K562 (cell line): ENCODE results near the gene GRIN1. TPM values are rescaled to one million over a fixed set of nuclear protein-coding genes. Genes with fewer than 3 reads are reported as not detected.
A peak's percentile ranks its signal among the peaks of the same experiment; 100 is the strongest.

Experiments used
- ATAC-seq: fragments of 200-7000 bp; cut with Tn5 transposase; 3 replicates; pipeline ENCODE4 v1.9.1; 2020; ENCODE audit warnings: moderate library complexity
- BruUV-seq: library from RNA; stranded (reverse); fragments of 400-500 nt; replicated peaks from 2 replicates; lab custom pipeline; 2021; lab: Mats Ljungman, UMichigan
- CTCF ChIA-PET: fragments of 300-600 bp; formaldehyde crosslinking; extraction: SDS; loops from one replicate; lab custom pipeline; 2021; ENCODE audit warnings: low intra/inter-chr PET ratio; lab: Yijun Ruan, JAX
- POLR2A ChIA-PET: fragments of 300-600, 350-650 bp; sonication (Branson Sonifier 250); formaldehyde crosslinking; extraction: SDS; loops from one replicate; lab custom pipeline; 2021; ENCODE audit warnings: antibody characterized with exemption, inconsistent platforms; lab: Yijun Ruan, JAX
- DNase-seq, 4 experiments: peaks; one replicate each; pipeline versions ENCODE4 v3.0.0 to v3.0.0-alpha.2; 2011 to 2018; ENCODE audit warnings: low spot score in 3 of 4, mixed read lengths in 3 of 4; ENCODE audit errors: extremely low read depth in 1 of 4
- FAIRE-seq: peaks from 2 replicates; lab custom pipeline; 2011; peaks lifted over from hg19 to GRCh38; lab: Jason Lieb, UNC
- H2AFZ ChIP-seq: 2 replicates; pipeline ENCODE4 v1.6.0; 2011; ENCODE audit warnings: low read depth, low read length, control low read depth, inconsistent platforms
- H3K27ac ChIP-seq: fragments of 200-600 bp; 3 replicates; pipeline ENCODE4 v1.8.0; 2011; ENCODE audit warnings: low read depth, mild to moderate bottlenecking, control low read depth, inconsistent platforms, low read length, moderate library complexity, mixed read lengths; ENCODE audit errors: extremely low read depth
- H3K27me3 ChIP-seq, 2 experiments: fragments of 300-600 bp in 1 of 2; 2 replicates in 1 of 2; 3 replicates in 1 of 2; pipeline versions ENCODE4 v1.6.0 to v1.8.0; 2011; ENCODE audit warnings: inconsistent platforms in 2 of 2, low read length in 2 of 2, mild to moderate bottlenecking in 1 of 2, mixed read lengths in 1 of 2, moderate library complexity in 1 of 2; ENCODE audit not compliant: control insufficient read depth in 2 of 2, insufficient read depth in 2 of 2
- H3K36me3 ChIP-seq: fragments of 300-600 bp; 3 replicates; pipeline ENCODE4 v1.8.0; 2011; ENCODE audit warnings: mild to moderate bottlenecking, low read length, inconsistent platforms; ENCODE audit not compliant: control insufficient read depth, insufficient read depth
- H3K4me1 ChIP-seq, 2 experiments: fragments of 200-600 bp in 1 of 2; replicated peaks in 1 of 2; 2 replicates in 1 of 2; 3 replicates in 1 of 2; pipeline versions ENCODE4 v1.5.1 to v1.8.0; 2011; ENCODE audit warnings: inconsistent platforms in 2 of 2, low read length in 2 of 2, mild to moderate bottlenecking in 1 of 2, mixed read lengths in 1 of 2, moderate library complexity in 1 of 2; ENCODE audit not compliant: control insufficient read depth in 2 of 2, insufficient read depth in 2 of 2
- H3K4me2 ChIP-seq: 2 replicates; pipeline ENCODE4 v1.6.1; 2011; ENCODE audit warnings: low read length, control low read depth, inconsistent platforms, mixed read lengths; ENCODE audit not compliant: insufficient read depth
- H3K4me3 ChIP-seq: fragments of 200-600 bp; sonication (generic), shearing (Covaris generic); 2 replicates; pipeline ENCODE4 v1.5.1; 2016; ENCODE audit warnings: control low read depth, inconsistent platforms
- H3K79me2 ChIP-seq: fragments of 200-600 bp; 3 replicates; pipeline ENCODE4 v1.8.0; 2011; ENCODE audit warnings: low read length, inconsistent platforms; ENCODE audit not compliant: control insufficient read depth, insufficient read depth
- H3K9ac ChIP-seq, 2 experiments: 2 replicates each; pipeline versions ENCODE4 v1.6.0 to v1.6.1; 2011; ENCODE audit warnings: low read depth in 2 of 2, low read length in 2 of 2, control low read depth in 1 of 2, inconsistent platforms in 1 of 2, mild to moderate bottlenecking in 1 of 2, mixed read lengths in 1 of 2; ENCODE audit not compliant: insufficient read depth in 1 of 2
- H3K9me1 ChIP-seq: one replicate; pipeline ENCODE4 v1.6.0; 2011; ENCODE audit warnings: inconsistent platforms, mild to moderate bottlenecking, low read length, moderate library complexity; ENCODE audit not compliant: control insufficient read depth, insufficient read depth
- H3K9me3 ChIP-seq: replicated peaks from 2 replicates; pipeline ENCODE4 v1.5.1; 2011; ENCODE audit warnings: low read depth, low read length, inconsistent platforms; ENCODE audit not compliant: control insufficient read depth, insufficient read depth
- H4K20me1 ChIP-seq: replicated peaks from 2 replicates; pipeline ENCODE4 v1.6.1; 2011; ENCODE audit warnings: low read length, inconsistent platforms, mixed read lengths; ENCODE audit not compliant: control insufficient read depth, insufficient read depth
- ETS1 ChIP-seq: conservative IDR thresholded peaks from 2 replicates; pipeline ENCODE4 v1.6.1; 2011; ENCODE audit warnings: low read depth, mild to moderate bottlenecking, low read length; ENCODE audit not compliant: control insufficient read depth
- SNAPC5 ChIP-seq: fragments of 250-450 bp; sonication (Bioruptor Pico); IDR thresholded peaks from 2 replicates; pipeline ENCODE4 v1.8.0; 2021; ENCODE audit warnings: moderate library complexity, mild to moderate bottlenecking, inconsistent platforms
- TFE3 ChIP-seq: fragments of 450-650 bp; formaldehyde crosslinking; IDR thresholded peaks from 2 replicates; pipeline ENCODE4 v1.4.0; 2020; ENCODE audit warnings: mild to moderate bottlenecking, mixed read lengths
- ZNF766 ChIP-seq: fragments of 200-800 bp; sonication (Bioruptor generic); conservative IDR thresholded peaks from 2 replicates; pipeline ENCODE4 v1.6.1; 2016; ENCODE audit warnings: missing genetic modification characterization, missing compliant biosample characterization
- WGBS: fragments of 100-300 bp; shearing (Covaris generic); methylation state at CpG from one replicate; pipeline ENCODE4 v1.1.6; 2016; ENCODE audit warnings: low coverage, mixed read lengths; ENCODE audit not compliant: insufficient coverage; ENCODE audit errors: missing lambda C conversion rate; 5-methylcytosine and 5-hydroxymethylcytosine counted together
- in situ Hi-C: fragments of 300-500 bp; cut with MboI; formaldehyde crosslinking; loops from 4 replicates; pipeline ENCODE4 v1.15.0; 2018; ENCODE audit warnings: inconsistent platforms, mixed read lengths
- intact Hi-C: fragments of 100-400 bp; cut with micrococcal nuclease; formaldehyde crosslinking; loops from 2 replicates; pipeline ENCODE4 v1.14.2; 2022
- polyA plus RNA-seq, 8 experiments: library from polyadenylated mRNA; depleted of rRNA in 4 of 8; stranded (reverse) in 5 of 8; unstranded in 3 of 8; fragments of >200 nt; fragmentation: Nextera tagmentation in 2 of 8; fragmentation: Illumina TruSeq in 1 of 8; extraction: Ambion mirVana in 2 of 8; extraction: Trizol in 1 of 8; gene quantifications; 2 replicates each; pipeline versions ENCODE4 v1.2.1 to v1.2.3, GENCODE V29; 2011 to 2014; ENCODE audit warnings: inconsistent platforms in 1 of 8, missing spikeins in 1 of 8
- total RNA-seq, 7 experiments: library from RNA; depleted of rRNA in 6 of 7; stranded (reverse); fragments of >200 nt in 6 of 7; fragmentation: Illumina TruSeq in 2 of 7; extraction: Trizol in 2 of 7; gene quantifications; 2 replicates each; pipeline versions ENCODE4 v1.2.1 to v1.2.3, GENCODE V29; 2011 to 2021; ENCODE audit warnings: low replicate concordance in 1 of 7

GRIN1 gene
- total and polyA plus RNA-seq, 9 of the 15 experiments (the other 6 are each of a cell fraction or from before 2014, with no cell fraction given): 0.03 to 0.35 (median 0.16) TPM; not detected in 6

GRCh38 chr9:137164370-137165249, 25.7 kb downstream of the GRIN1 start (continued):
- no peak for TF ChIP-seq ETS1

- no peak overlapping the region for H3K4me2 ChIP-seq
- in situ Hi-C loops: no loop called here
- no peaks in the 10 kb centered on the region for H3K9me1 ChIP-seq
- H3K4me1 ChIP-seq: peaks cover 0 to 99% of the 10 kb centered on the region in 2 experiments; a peak in 2 of 5 replicates
- H3K4me3 ChIP-seq: no peak overlapping the region
- ChIA-PET CTCF (no interaction called here), POLR2A (interaction anchor here (0.6 to 1.4 kb wide), 4 partner anchors 7 to 79 kb away, joined by 3 to 4 read pairs (median 4); no protein-coding TSS in a partner anchor)
- H3K36me3 ChIP-seq: no peaks in the 10 kb centered on the region
- no TSS peak for BruUV-seq
- intact Hi-C loops: no loop called here
- H3K27me3 ChIP-seq: peaks cover 29 to 47% of the 10 kb centered on the region in 2 experiments; a peak in 4 of 5 replicates
- H3K9ac ChIP-seq: 0 out of 4 replicates have a peak overlapping the region, but pooled peaks of 1 of the 2 experiments have one; percentile 71
- no peaks in the 10 kb centered on the region for H3K9me3 ChIP-seq
- no peak overlapping the region for H3K27ac ChIP-seq
- DNase-seq (no peak), FAIRE-seq (no peak), ATAC-seq (no peak)
- H2AFZ ChIP-seq: no peak overlapping the region
- no peaks in the 10 kb centered on the region for H3K79me2 ChIP-seq
- no peaks in the 10 kb centered on the region; the same call in 1 of the 2 replicates for H4K20me1 ChIP-seq
- WGBS: 33% methylated on average over 20 of the region's 32 CpGs
- TF ChIP-seq SNAPC5 (CRISPR knock-in tag): no peak
- no peak for TF ChIP-seq ZNF766
- TF ChIP-seq TFE3: no peak
- TF ChIP-seq, all 486 proteins: peak for 0
These were observed 26.4 kb downstream of the GRIN1 start for GRCh38 chr9:137165250-137165836.
